IMR-90 (cell line): ENCODE results near the gene TMEM101. TPM values are rescaled to one million over a fixed set of nuclear protein-coding genes. Genes with fewer than 3 reads are reported as not detected.

Source experiments
- ATAC-seq: fragments of 200-7000 bp; cut with Tn5 transposase; 2 replicates; pipeline ENCODE4 v1.9.1; 2020; ENCODE audit warnings: low read depth, mild to moderate bottlenecking, moderate library complexity
- BruUV-seq: library from RNA; stranded (reverse); fragments of 400-500 nt; replicated peaks from 2 replicates; lab custom pipeline; 2021; lab: Mats Ljungman, UMichigan
- CTCF ChIA-PET: fragments of 300-600 bp; formaldehyde crosslinking; extraction: SDS; loops from one replicate; lab custom pipeline; 2021; ENCODE audit warnings: antibody characterized with exemption; lab: Yijun Ruan, JAX
- POLR2A ChIA-PET: fragments of 300-600 bp; sonication (Branson Sonifier 250); formaldehyde crosslinking; loops from one replicate; lab custom pipeline; 2022; ENCODE audit warnings: antibody characterized with exemption; ENCODE audit not compliant: unreplicated experiment; lab: Charles Lee
- DNase-seq: peaks from one replicate; pipeline ENCODE4 v3.0.0; 2013
- H2AFZ ChIP-seq: replicated peaks from 2 replicates; pipeline ENCODE3; 2013; ENCODE audit warnings: low read length, mild to moderate bottlenecking; ENCODE audit not compliant: poor library complexity
- H2AK5ac ChIP-seq: 2 replicates; pipeline ENCODE4 v1.6.1; 2013; ENCODE audit warnings: low read depth, low read length, inconsistent platforms
- H2AK9ac ChIP-seq: replicated peaks from 2 replicates; pipeline ENCODE3; 2013; ENCODE audit warnings: mild to moderate bottlenecking, low read depth, low read length, moderate library complexity; ENCODE audit not compliant: poor library complexity
- H2BK120ac ChIP-seq: 2 replicates; pipeline ENCODE4 v1.6.1; 2013; ENCODE audit warnings: low read depth, low read length, inconsistent platforms
- H2BK15ac ChIP-seq: 3 replicates; pipeline ENCODE4 v1.6.1; 2013; ENCODE audit warnings: low read depth, low read length, inconsistent platforms
- H2BK20ac ChIP-seq: 2 replicates; pipeline ENCODE4 v1.6.1; 2013; ENCODE audit warnings: low read depth, mild to moderate bottlenecking, inconsistent platforms, low read length, moderate library complexity
- H2BK5ac ChIP-seq: 2 replicates; pipeline ENCODE4 v1.6.1; 2013; ENCODE audit warnings: mild to moderate bottlenecking, low read depth, low read length, inconsistent platforms; ENCODE audit not compliant: poor library complexity, severe bottlenecking
- H3K14ac ChIP-seq: replicated peaks from 2 replicates; pipeline ENCODE4 v1.6.1; 2013; ENCODE audit warnings: low read depth, low read length, inconsistent platforms
- H3K18ac ChIP-seq: 2 replicates; pipeline ENCODE4 v1.6.1; 2013; ENCODE audit warnings: low read depth, low read length, control low read depth
- H3K23ac ChIP-seq: 2 replicates; pipeline ENCODE4 v1.6.1; 2013; ENCODE audit warnings: low read depth, low read length, inconsistent platforms
- H3K27ac ChIP-seq: 2 replicates; pipeline ENCODE4 v1.5.1; 2013; ENCODE audit warnings: mild to moderate bottlenecking, control low read depth, low read length; ENCODE audit not compliant: insufficient read depth
- H3K27me3 ChIP-seq: 2 replicates; pipeline ENCODE4 v1.6.1; 2013; ENCODE audit warnings: low read length; ENCODE audit not compliant: control insufficient read depth, insufficient read depth
- H3K36me3 ChIP-seq: 2 replicates; pipeline ENCODE4 v1.6.1; 2013; ENCODE audit warnings: low read length, mixed read lengths; ENCODE audit not compliant: control insufficient read depth, insufficient read depth
- H3K4ac ChIP-seq: 2 replicates; pipeline ENCODE4 v1.6.1; 2013; ENCODE audit warnings: low read depth, low read length, inconsistent platforms
- H3K4me1 ChIP-seq: 2 replicates; pipeline ENCODE4 v1.6.1; 2013; ENCODE audit warnings: low read length, mixed read lengths; ENCODE audit not compliant: control insufficient read depth, insufficient read depth
- H3K4me2 ChIP-seq: 2 replicates; pipeline ENCODE4 v1.6.1; 2013; ENCODE audit warnings: low read depth, mild to moderate bottlenecking, control low read depth, low read length, moderate library complexity
- H3K4me3 ChIP-seq: 2 replicates; pipeline ENCODE4 v1.5.1; 2013; ENCODE audit warnings: low read depth, mild to moderate bottlenecking, control low read depth, low read length, moderate library complexity; ENCODE audit not compliant: insufficient read depth
- H3K56ac ChIP-seq: 2 replicates; pipeline ENCODE4 v1.6.1; 2013; ENCODE audit warnings: low read length, inconsistent platforms; ENCODE audit not compliant: insufficient read depth; ENCODE audit errors: extremely low read depth
- H3K79me1 ChIP-seq, 2 experiments: 2 replicates each; pipeline ENCODE4 v1.6.1; 2013; ENCODE audit warnings: low read length in 2 of 2, inconsistent platforms in 1 of 2, low read depth in 1 of 2
- H3K9ac ChIP-seq: 2 replicates; pipeline ENCODE4 v1.6.1; 2013; ENCODE audit warnings: low read depth, low read length, control low read depth
- H3K9me1 ChIP-seq: 2 replicates; pipeline ENCODE4 v1.6.1; 2013; ENCODE audit warnings: low read length, inconsistent platforms; ENCODE audit not compliant: insufficient read depth
- H3K9me3 ChIP-seq: 2 replicates; pipeline ENCODE4 v1.6.1; 2013; ENCODE audit warnings: low read length; ENCODE audit not compliant: control insufficient read depth, insufficient read depth
- H4K20me1 ChIP-seq: 2 replicates; pipeline ENCODE4 v1.6.1; 2013; ENCODE audit warnings: low read length, inconsistent platforms; ENCODE audit not compliant: insufficient read depth
- H4K5ac ChIP-seq: 2 replicates; pipeline ENCODE4 v1.6.1; 2013; ENCODE audit warnings: mild to moderate bottlenecking, low read depth, low read length, control low read depth
- H4K8ac ChIP-seq, 2 experiments: 2 replicates each; pipeline ENCODE4 v1.6.1; 2013; ENCODE audit warnings: low read depth in 2 of 2, low read length in 2 of 2, control low read depth in 1 of 2, inconsistent platforms in 1 of 2
- H4K91ac ChIP-seq: 2 replicates; pipeline ENCODE4 v1.6.1; 2013; ENCODE audit warnings: low read depth, low read length, inconsistent platforms; ENCODE audit not compliant: insufficient read depth
- BHLHE40 ChIP-seq: fragments of 150-350 bp; IDR thresholded peaks from 2 replicates; pipeline ENCODE4 v1.6.1; 2016; ENCODE audit warnings: mild to moderate bottlenecking, low read depth, low read length
- CEBPB ChIP-seq: IDR thresholded peaks from 2 replicates; pipeline ENCODE4 v1.6.1; 2012; ENCODE audit warnings: low read depth, low read length, improper control_type of control experiment
- MAFK ChIP-seq: IDR thresholded peaks from 2 replicates; pipeline ENCODE4 v1.6.1; 2012; ENCODE audit warnings: low read depth, low read length, improper control_type of control experiment
- MAZ ChIP-seq: IDR thresholded peaks from 2 replicates; pipeline ENCODE4 v1.6.1; 2012; ENCODE audit warnings: low read depth, mild to moderate bottlenecking, low read length, improper control_type of control experiment, moderate library complexity, borderline replicate concordance
- MXI1 ChIP-seq: IDR thresholded peaks from 2 replicates; pipeline ENCODE4 v1.6.1; 2012; ENCODE audit warnings: low read depth, mild to moderate bottlenecking, low read length, moderate library complexity, borderline replicate concordance
- POLR2A ChIP-seq: IDR thresholded peaks from 2 replicates; pipeline ENCODE4 v1.6.1; 2012; ENCODE audit warnings: mild to moderate bottlenecking, low read depth, low read length
- WGBS, 2 experiments: methylation state at CpG; one replicate each; pipeline versions ENCODE4 v1.1.5 to v1.1.7; 2013; ENCODE audit warnings: missing lambda C conversion rate in 2 of 2; ENCODE audit not compliant: insufficient read length in 1 of 2; ENCODE audit errors: extremely low coverage in 2 of 2; 5-methylcytosine and 5-hydroxymethylcytosine counted together
- dilution Hi-C: fragments of 300-500 bp; cut with HindIII; formaldehyde crosslinking; loops from one replicate; pipeline ENCODE4 v1.14.3; 2018; ENCODE audit warnings: low sequenced_read_pairs; ENCODE audit not compliant: unreplicated experiment
- in situ Hi-C: fragments of 300-500 bp; cut with MboI; formaldehyde crosslinking; loops from 3 replicates; pipeline ENCODE4 v1.14.3; 2019; ENCODE audit warnings: low sequenced_read_pairs, inconsistent platforms, mixed read lengths
- intact Hi-C: fragments of 100-400 bp; cut with micrococcal nuclease; formaldehyde crosslinking; loops from 2 replicates; pipeline ENCODE4 v1.10.0; 2022
- polyA plus RNA-seq, 3 experiments: library from polyadenylated mRNA; depleted of rRNA; stranded (reverse); fragments of >200 nt; gene quantifications; 2 replicates each; pipeline ENCODE4 v1.2.3, GENCODE V29; 2012; ENCODE audit warnings: low replicate concordance in 1 of 3
- total RNA-seq: library from RNA; depleted of rRNA; stranded (reverse); fragments of >200 nt; gene quantifications from 2 replicates; pipeline ENCODE4 v1.2.3, GENCODE V29; 2012

The TMEM101 gene
- total and polyA plus RNA-seq, 2 of the 4 experiments (the other 2 are of a cell fraction): 30.7 to 36.6 TPM

DNA sequence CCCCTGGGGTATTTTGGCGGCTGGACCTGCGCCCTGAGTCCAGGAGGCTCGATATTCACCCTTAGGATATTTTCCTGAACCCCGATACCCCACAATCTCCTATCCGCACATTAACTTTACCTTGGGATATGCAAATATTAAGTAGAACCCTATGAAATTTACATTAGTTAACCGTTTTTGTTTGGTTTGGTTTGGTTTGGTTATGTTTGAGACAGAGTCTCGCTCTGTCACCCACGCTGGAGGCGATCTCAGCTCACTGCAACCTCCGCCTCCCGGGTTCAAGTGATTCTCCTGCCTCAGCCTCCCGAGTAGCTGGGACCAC, 19.7 kb downstream of the TMEM101 start:
- Histone ChIP-seq H2AFZ (peak overlapping the region; percentile 80), H3K4ac (no peak overlapping the region), H3K36me3 (no peaks in the 10 kb centered on the region), H3K79me1 (no peaks in the 10 kb centered on the region), H3K27me3 (peaks cover 18% of the 10 kb centered on the region), H3K56ac (no peak overlapping the region), H3K27ac (no peak overlapping the region), H3K4me3 (no peak overlapping the region), H2BK15ac (no peak overlapping the region), H2AK9ac (peak overlapping the region; percentile 44), H4K20me1 (no peaks in the 10 kb centered on the region), H2BK120ac (no peak overlapping the region), H3K4me1 (no peaks in the 10 kb centered on the region; the same call in 1 of the 2 replicates), H4K91ac (no peak overlapping the region), H4K5ac (no peak overlapping the region), H3K14ac (no peak overlapping the region), H3K4me2 (peak overlapping the region; percentile 46; the same call in 1 of the 2 replicates), H3K23ac (no peak overlapping the region), H2BK5ac (no peak overlapping the region), H3K9me1 (peaks cover 3% of the 10 kb centered on the region; the same call in 1 of the 2 replicates), H2AK5ac (no peak overlapping the region), H3K9ac (no peak overlapping the region), H2BK20ac (no peak overlapping the region), H3K18ac (no peak overlapping the region), H3K9me3 (no peaks in the 10 kb centered on the region), H4K8ac (no peak overlapping the region)
- dilution Hi-C loops (no loop called here), intact Hi-C loops (loop anchor here (1.0 kb wide), 2 partner anchors 51 to 117 kb away; no protein-coding TSS in a partner anchor), in situ Hi-C loops (no loop called here)
- DNase-seq (no peak), ATAC-seq (no peak)
- no TSS peak for BruUV-seq
- WGBS, 2 experiments: no CpG with 5 or more reads among the region's 12 CpGs
- TF ChIP-seq MXI1: no peak
- TF ChIP-seq POLR2A: no peak
- no peak for TF ChIP-seq CEBPB
- TF ChIP-seq BHLHE40: no peak
- TF ChIP-seq MAZ: no peak
- no peak for TF ChIP-seq MAFK
- POLR2A ChIA-PET: no interaction called here
- CTCF ChIA-PET: interaction anchor here (1.4 kb wide), 1 partner anchor 51 kb away, joined by 8 read pairs; no protein-coding TSS in a partner anchor
